Central memory CD8-positive, alpha-beta T cell (primary cell): ENCODE measurements around the gene TMEM94.
"Not testable (repeated sequence)": the region's sequence is repeated elsewhere in the genome, so short reads cannot be mapped to it uniquely, and the experiment has no call there.

ENCODE experiments used
- ATAC-seq: fragments of 150-1000 bp; cut with Tn5 transposase; replicated peaks from 2 replicates; pipeline ENCODE4 v1.10.0; 2022; ENCODE audit warnings: mild to moderate bottlenecking, moderate FRiP score, moderate number of reproducible peaks; ENCODE audit not compliant: poor library complexity, severe bottlenecking; ENCODE audit errors: extremely low read depth
- DNase-seq, 2 donors: peaks; one replicate each; pipeline ENCODE4 v3.0.0; 2021; ENCODE audit warnings: low spot score in 2 of 2
- H3K27ac Mint-ChIP-seq: one replicate; pipeline ENCODE4 v1.8.0; 2022; ENCODE audit warnings: low read depth, mild to moderate bottlenecking, moderate library complexity, mixed read lengths
- H3K27me3 Mint-ChIP-seq: one replicate; pipeline ENCODE4 v1.8.0; 2022; ENCODE audit warnings: mixed read lengths
- H3K36me3 Mint-ChIP-seq: one replicate; pipeline ENCODE4 v1.8.0; 2022; ENCODE audit warnings: mild to moderate bottlenecking, moderate library complexity, mixed read lengths; ENCODE audit not compliant: insufficient read depth
- H3K4me1 Mint-ChIP-seq: one replicate; pipeline ENCODE4 v1.8.0; 2022; ENCODE audit warnings: mixed read lengths
- H3K4me3 Mint-ChIP-seq: one replicate; pipeline ENCODE4 v1.8.0; 2022; ENCODE audit warnings: mild to moderate bottlenecking, moderate library complexity, mixed read lengths
- H3K9me3 Mint-ChIP-seq: one replicate; pipeline ENCODE4 v1.8.0; 2022; ENCODE audit warnings: mixed read lengths

The TMEM94 gene

GRCh38 chr17:75433218-75433783 lies 23.1 kb upstream of the TMEM94 start:
- Mint-ChIP-seq H3K27ac (no peak overlapping the region), H3K4me1 (peaks cover 17% of the 10 kb centered on the region), H3K9me3 (no peaks in the 10 kb centered on the region), H3K36me3 (peaks cover 4% of the 10 kb centered on the region), H3K4me3 (no peak overlapping the region), H3K27me3 (peaks cover 8% of the 10 kb centered on the region)
- DNase-seq (no peak), ATAC-seq (no peak)

- H3K9me3 Mint-ChIP-seq, H3K4me3 Mint-ChIP-seq, ATAC-seq, H3K27ac Mint-ChIP-seq, H3K27me3 Mint-ChIP-seq, DNase-seq, H3K36me3 Mint-ChIP-seq: not testable (repeated sequence)
- peaks cover 17% of the 10 kb centered on the region for H3K4me1 Mint-ChIP-seq
Measured at GRCh38 chr17:75434433-75434832, 22.0 kb upstream of the TMEM94 start.

GRCh38 chr17:75437404-75437803 lies 19.0 kb upstream of the TMEM94 start:
- not testable (repeated sequence) for H3K27me3 Mint-ChIP-seq, H3K27ac Mint-ChIP-seq, H3K36me3 Mint-ChIP-seq, H3K9me3 Mint-ChIP-seq, ATAC-seq, H3K4me3 Mint-ChIP-seq, DNase-seq
- peaks cover 23% of the 10 kb centered on the region for H3K4me1 Mint-ChIP-seq

GRCh38 chr17:75439287-75439686 lies 17.1 kb upstream of the TMEM94 start:
- no peak overlapping the region for H3K4me3 Mint-ChIP-seq
- H3K27me3 Mint-ChIP-seq, result no peaks in the 10 kb centered on the region
- H3K27ac Mint-ChIP-seq, result no peak overlapping the region
- DNase-seq (no peak), ATAC-seq (no peak)
- peaks cover 23% of the 10 kb centered on the region for H3K4me1 Mint-ChIP-seq
- no peaks in the 10 kb centered on the region for H3K9me3 Mint-ChIP-seq
- H3K36me3 Mint-ChIP-seq, result peaks cover 3% of the 10 kb centered on the region

- no peak overlapping the region for H3K4me3 Mint-ChIP-seq
- no peaks in the 10 kb centered on the region for H3K27me3 Mint-ChIP-seq
- ATAC-seq (no peak), DNase-seq (no peak)
- H3K9me3 Mint-ChIP-seq, result no peaks in the 10 kb centered on the region
- H3K36me3 Mint-ChIP-seq, result peaks cover 3% of the 10 kb centered on the region
- peak overlapping the region; percentile 5 for H3K27ac Mint-ChIP-seq
- H3K4me1 Mint-ChIP-seq, result peaks cover 14% of the 10 kb centered on the region
Measured at GRCh38 chr17:75440738-75441448, 15.5 kb upstream of the TMEM94 start.

GRCh38 chr17:75442168-75443103 lies 14.0 kb upstream of the TMEM94 start:
- ATAC-seq, result no peak
- Mint-ChIP-seq H3K27me3 (no peaks in the 10 kb centered on the region), H3K27ac (peak overlapping the region; percentile 64), H3K36me3 (no peaks in the 10 kb centered on the region), H3K4me1 (peaks cover 6% of the 10 kb centered on the region), H3K9me3 (no peaks in the 10 kb centered on the region), H3K4me3 (no peak overlapping the region)
- no peak for DNase-seq

GRCh38 chr17:75445296-75445695 lies 11.1 kb upstream of the TMEM94 start:
- no peak overlapping the region for H3K27ac Mint-ChIP-seq
- DNase-seq (no peak), ATAC-seq (no peak)
- H3K9me3 Mint-ChIP-seq, result no peaks in the 10 kb centered on the region
- H3K4me3 Mint-ChIP-seq, result no peak overlapping the region
- H3K27me3 Mint-ChIP-seq, result no peaks in the 10 kb centered on the region
- H3K36me3 Mint-ChIP-seq, result no peaks in the 10 kb centered on the region
- peaks cover 6% of the 10 kb centered on the region for H3K4me1 Mint-ChIP-seq

- not testable (repeated sequence) for H3K4me3 Mint-ChIP-seq, H3K36me3 Mint-ChIP-seq, H3K4me1 Mint-ChIP-seq, H3K27ac Mint-ChIP-seq, DNase-seq, H3K9me3 Mint-ChIP-seq, H3K27me3 Mint-ChIP-seq, ATAC-seq
Measured at GRCh38 chr17:75445896-75446295, 10.5 kb upstream of the TMEM94 start.

- Mint-ChIP-seq H3K9me3 (no peaks in the 10 kb centered on the region), H3K27me3 (no peaks in the 10 kb centered on the region), H3K4me1 (no peaks in the 10 kb centered on the region), H3K27ac (no peak overlapping the region), H3K4me3 (no peak overlapping the region), H3K36me3 (no peaks in the 10 kb centered on the region)
- ATAC-seq (no peak), DNase-seq (no peak)
Measured at GRCh38 chr17:75447951-75448856, 8.2 kb upstream of the TMEM94 start.

GRCh38 chr17:75450270-75450669 lies 6.2 kb upstream of the TMEM94 start:
- H3K27ac Mint-ChIP-seq, result no peak overlapping the region
- no peaks in the 10 kb centered on the region for H3K27me3 Mint-ChIP-seq
- DNase-seq, result no peak
- H3K36me3 Mint-ChIP-seq, result no peaks in the 10 kb centered on the region
- H3K4me3 Mint-ChIP-seq, result no peak overlapping the region
- no peaks in the 10 kb centered on the region for H3K9me3 Mint-ChIP-seq
- ATAC-seq, result no peak
- H3K4me1 Mint-ChIP-seq, result peaks cover 8% of the 10 kb centered on the region

GRCh38 chr17:75454193-75454592 lies 2.2 kb upstream of the TMEM94 start:
- no peak overlapping the region for H3K27ac Mint-ChIP-seq
- no peak for DNase-seq
- ATAC-seq, result no peak
- peaks cover 28% of the 10 kb centered on the region for H3K4me1 Mint-ChIP-seq
- peaks cover 5% of the 10 kb centered on the region for H3K36me3 Mint-ChIP-seq
- no peaks in the 10 kb centered on the region for H3K9me3 Mint-ChIP-seq
- no peaks in the 10 kb centered on the region for H3K27me3 Mint-ChIP-seq
- no peak overlapping the region for H3K4me3 Mint-ChIP-seq

- not testable (repeated sequence) for H3K4me3 Mint-ChIP-seq, H3K9me3 Mint-ChIP-seq, H3K36me3 Mint-ChIP-seq, H3K27me3 Mint-ChIP-seq, H3K27ac Mint-ChIP-seq, DNase-seq, ATAC-seq
- peaks cover 33% of the 10 kb centered on the region for H3K4me1 Mint-ChIP-seq
Measured at GRCh38 chr17:75454672-75455071, 1.8 kb upstream of the TMEM94 start.
